Measurements from ENCODE around the gene MAP7D1.

Gene MAP7D1

GRCh38 chr1:36128905-36129206, 27.1 kb upstream of the MAP7D1 start:
- Histone ChIP-seq H3K9ac (ENCODE audit: low read depth, low read length) (no peak overlapping the region), H3K27me3 (ENCODE audit: control insufficient read depth, insufficient read depth, low read length) (peaks cover 24% of the 10 kb centered on the region), H3K36me3 (ENCODE audit: control insufficient read depth, insufficient read depth, low read length) (no peaks in the 10 kb centered on the region), H3K4me1 (ENCODE audit: control insufficient read depth, insufficient read depth, low read length) (no peaks in the 10 kb centered on the region), H3K4me3 (ENCODE audit: low read depth, low read length) (no peak overlapping the region), H3K27ac (ENCODE audit: low read depth, low read length) (no peak overlapping the region), H3K9me3 (ENCODE audit: control insufficient read depth, insufficient read depth, low read length) (no peaks in the 10 kb centered on the region)

DNA sequence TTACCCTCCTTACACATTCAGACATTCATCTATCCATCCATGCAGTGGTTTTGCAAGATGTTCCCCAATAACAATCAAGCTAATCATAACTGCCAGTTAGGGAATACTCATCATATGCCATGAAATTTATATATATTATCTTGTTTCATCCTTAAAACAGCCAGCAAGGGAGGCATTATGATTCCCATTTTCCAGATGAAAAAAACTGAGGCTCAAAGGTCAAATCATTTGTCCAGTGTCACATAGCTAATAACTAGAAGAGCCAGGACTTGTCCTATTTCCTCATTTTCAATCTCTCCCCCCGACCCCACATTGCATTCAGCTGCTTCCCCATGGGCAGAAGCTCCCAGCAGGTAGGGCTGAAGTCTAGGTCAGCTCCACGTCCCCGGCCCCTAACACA, 23.9 kb upstream of the MAP7D1 start:
- no peak overlapping the region for H3K4me3 ChIP-seq (ENCODE audit: low read depth, low read length)
- H3K9me3 ChIP-seq (ENCODE audit: control insufficient read depth, insufficient read depth, low read length) = no peaks in the 10 kb centered on the region
- H3K36me3 ChIP-seq (ENCODE audit: control insufficient read depth, insufficient read depth, low read length) = peaks cover 8% of the 10 kb centered on the region
- no peak overlapping the region for H3K27ac ChIP-seq (ENCODE audit: low read depth, low read length)
- no peaks in the 10 kb centered on the region for H3K4me1 ChIP-seq (ENCODE audit: control insufficient read depth, insufficient read depth, low read length)
- H3K27me3 ChIP-seq (ENCODE audit: control insufficient read depth, insufficient read depth, low read length) = no peaks in the 10 kb centered on the region
- no peak overlapping the region for H3K9ac ChIP-seq (ENCODE audit: low read depth, low read length)

DNA sequence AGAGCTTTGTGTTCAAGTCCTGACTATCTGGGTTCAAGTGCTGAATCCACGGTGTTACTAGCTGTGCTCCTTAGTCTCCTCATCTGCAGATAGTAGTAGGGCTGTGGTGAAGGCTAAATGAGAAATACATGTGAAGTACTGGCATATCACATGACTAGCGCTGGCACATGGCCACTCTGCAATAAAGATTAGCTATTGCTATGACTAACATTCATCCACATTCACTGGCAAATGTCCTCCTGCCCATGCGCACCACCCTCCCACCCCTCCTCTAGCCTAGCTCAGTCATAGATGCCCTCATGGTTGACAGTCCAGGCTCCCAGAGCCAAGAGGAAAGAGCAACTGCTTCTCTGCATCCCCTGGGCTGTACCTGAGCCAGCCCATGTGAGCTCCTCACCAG, 22.5 kb upstream of the MAP7D1 start:
- Histone ChIP-seq H3K9ac (ENCODE audit: low read depth, low read length) (no peak overlapping the region), H3K4me3 (ENCODE audit: low read depth, low read length) (no peak overlapping the region), H3K27ac (ENCODE audit: low read depth, low read length) (no peak overlapping the region), H3K36me3 (ENCODE audit: control insufficient read depth, insufficient read depth, low read length) (peaks cover 22% of the 10 kb centered on the region), H3K4me1 (ENCODE audit: control insufficient read depth, insufficient read depth, low read length) (no peaks in the 10 kb centered on the region), H3K9me3 (ENCODE audit: control insufficient read depth, insufficient read depth, low read length) (no peaks in the 10 kb centered on the region), H3K27me3 (ENCODE audit: control insufficient read depth, insufficient read depth, low read length) (no peaks in the 10 kb centered on the region)

DNA sequence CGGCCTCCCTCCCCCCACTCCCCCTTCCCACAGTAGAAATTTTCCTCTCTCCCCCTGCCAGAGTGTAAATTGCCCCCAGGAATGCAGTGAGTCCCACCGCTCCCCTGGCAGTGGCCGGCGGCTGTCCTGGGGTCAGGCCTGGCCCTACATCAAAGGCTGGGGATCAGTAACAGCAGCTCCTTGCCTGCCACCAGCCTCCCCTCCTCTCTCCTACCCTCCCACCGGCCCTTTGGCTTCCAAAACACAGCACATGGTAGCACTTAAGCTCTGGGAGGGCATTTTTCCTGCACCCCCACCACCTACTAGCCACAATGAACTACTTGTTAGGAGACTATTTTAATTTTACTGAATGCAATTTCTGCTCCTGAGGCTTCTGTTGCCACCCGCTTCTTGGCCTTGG, 21.9 kb upstream of the MAP7D1 start:
- Histone ChIP-seq H3K27me3 (ENCODE audit: control insufficient read depth, insufficient read depth, low read length) (no peaks in the 10 kb centered on the region), H3K27ac (ENCODE audit: low read depth, low read length) (no peak overlapping the region), H3K9ac (ENCODE audit: low read depth, low read length) (no peak overlapping the region)

GRCh38 chr1:36134505-36135329, 21.2 kb upstream of the MAP7D1 start:
- H3K36me3 ChIP-seq (ENCODE audit: control insufficient read depth, insufficient read depth, low read length) = peaks cover 26% of the 10 kb centered on the region
- no peaks in the 10 kb centered on the region for H3K27me3 ChIP-seq (ENCODE audit: control insufficient read depth, insufficient read depth, low read length)
- H3K27ac ChIP-seq (ENCODE audit: low read depth, low read length) = no peak overlapping the region
- no peaks in the 10 kb centered on the region for H3K9me3 ChIP-seq (ENCODE audit: control insufficient read depth, insufficient read depth, low read length)
- no peaks in the 10 kb centered on the region for H3K4me1 ChIP-seq (ENCODE audit: control insufficient read depth, insufficient read depth, low read length)
- no peak overlapping the region for H3K9ac ChIP-seq (ENCODE audit: low read depth, low read length)
- H3K4me3 ChIP-seq (ENCODE audit: low read depth, low read length) = no peak overlapping the region

More for the DNA sequence above, 21.9 kb upstream of the MAP7D1 start:
- Histone ChIP-seq H3K36me3 (ENCODE audit: control insufficient read depth, insufficient read depth, low read length) (peaks cover 23% of the 10 kb centered on the region), H3K9me3 (ENCODE audit: control insufficient read depth, insufficient read depth, low read length) (no peaks in the 10 kb centered on the region), H3K4me1 (ENCODE audit: control insufficient read depth, insufficient read depth, low read length) (no peaks in the 10 kb centered on the region), H3K4me3 (ENCODE audit: low read depth, low read length) (no peak overlapping the region)

DNA sequence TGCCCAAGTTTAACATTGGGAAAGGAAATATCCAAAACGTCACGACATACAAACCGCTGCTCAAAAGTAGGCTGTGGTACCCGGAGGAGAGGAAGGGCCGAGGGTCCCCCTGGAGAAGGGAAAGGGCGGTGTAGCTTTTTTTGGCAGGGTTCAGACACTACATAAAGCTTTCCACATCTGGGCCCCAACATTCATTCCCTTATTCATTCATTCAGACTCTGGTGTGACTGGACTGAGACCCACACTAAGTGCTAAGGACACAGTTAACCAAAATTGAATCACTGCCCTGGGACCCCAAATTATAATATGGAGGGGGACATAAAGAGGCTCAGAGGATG, 20.7 kb upstream of the MAP7D1 start:
- Histone ChIP-seq H3K27ac (ENCODE audit: low read depth, low read length) (no peak overlapping the region), H3K9me3 (ENCODE audit: control insufficient read depth, insufficient read depth, low read length) (no peaks in the 10 kb centered on the region), H3K27me3 (ENCODE audit: control insufficient read depth, insufficient read depth, low read length) (no peaks in the 10 kb centered on the region), H3K36me3 (ENCODE audit: control insufficient read depth, insufficient read depth, low read length) (peaks cover 31% of the 10 kb centered on the region), H3K4me1 (ENCODE audit: control insufficient read depth, insufficient read depth, low read length) (no peaks in the 10 kb centered on the region), H3K4me3 (ENCODE audit: low read depth, low read length) (no peak overlapping the region), H3K9ac (ENCODE audit: low read depth, low read length) (no peak overlapping the region)

DNA sequence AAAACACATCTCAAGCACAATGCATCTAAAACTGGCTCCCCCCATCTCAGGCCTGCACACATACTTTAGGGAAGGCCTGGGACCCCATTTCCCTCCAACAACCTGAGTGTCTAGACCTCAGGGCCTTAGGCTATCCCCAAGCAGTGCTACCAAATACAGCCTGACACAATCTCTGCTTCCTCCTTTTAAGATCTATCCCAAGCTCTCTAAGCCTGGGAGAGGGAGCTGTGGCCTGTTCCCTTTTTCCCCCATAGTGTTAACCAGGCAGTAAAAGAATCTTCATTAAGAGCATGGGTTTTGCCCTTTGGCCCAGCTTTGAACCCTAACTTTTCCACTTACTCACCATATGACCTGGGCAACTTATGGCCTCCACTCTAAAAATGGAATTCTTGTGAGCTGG, 20.2 kb upstream of the MAP7D1 start:
- H3K4me1 ChIP-seq (ENCODE audit: control insufficient read depth, insufficient read depth, low read length) = no peaks in the 10 kb centered on the region

GRCh38 chr1:36136535-36136934, 19.4 kb upstream of the MAP7D1 start:
- Histone ChIP-seq H3K27me3 (ENCODE audit: control insufficient read depth, insufficient read depth, low read length) (no peaks in the 10 kb centered on the region), H3K4me1 (ENCODE audit: control insufficient read depth, insufficient read depth, low read length) (no peaks in the 10 kb centered on the region), H3K9me3 (ENCODE audit: control insufficient read depth, insufficient read depth, low read length) (no peaks in the 10 kb centered on the region), H3K36me3 (ENCODE audit: control insufficient read depth, insufficient read depth, low read length) (peaks cover 32% of the 10 kb centered on the region), H3K27ac (ENCODE audit: low read depth, low read length) (no peak overlapping the region), H3K9ac (ENCODE audit: low read depth, low read length) (no peak overlapping the region), H3K4me3 (ENCODE audit: low read depth, low read length) (no peak overlapping the region)

More for the DNA sequence above, 20.2 kb upstream of the MAP7D1 start:
- Histone ChIP-seq H3K27me3 (ENCODE audit: control insufficient read depth, insufficient read depth, low read length) (no peaks in the 10 kb centered on the region), H3K27ac (ENCODE audit: low read depth, low read length) (no peak overlapping the region), H3K9me3 (ENCODE audit: control insufficient read depth, insufficient read depth, low read length) (no peaks in the 10 kb centered on the region), H3K9ac (ENCODE audit: low read depth, low read length) (no peak overlapping the region), H3K36me3 (ENCODE audit: control insufficient read depth, insufficient read depth, low read length) (peaks cover 32% of the 10 kb centered on the region), H3K4me3 (ENCODE audit: low read depth, low read length) (no peak overlapping the region)

GRCh38 chr1:36137226-36137625, 18.7 kb upstream of the MAP7D1 start:
- H3K9ac ChIP-seq (ENCODE audit: low read depth, low read length) = no peak overlapping the region
- no peak overlapping the region for H3K4me3 ChIP-seq (ENCODE audit: low read depth, low read length)
- H3K4me1 ChIP-seq (ENCODE audit: control insufficient read depth, insufficient read depth, low read length) = no peaks in the 10 kb centered on the region
- peaks cover 32% of the 10 kb centered on the region for H3K36me3 ChIP-seq (ENCODE audit: control insufficient read depth, insufficient read depth, low read length)
- no peak overlapping the region for H3K27ac ChIP-seq (ENCODE audit: low read depth, low read length)
- no peaks in the 10 kb centered on the region for H3K9me3 ChIP-seq (ENCODE audit: control insufficient read depth, insufficient read depth, low read length)
- H3K27me3 ChIP-seq (ENCODE audit: control insufficient read depth, insufficient read depth, low read length) = no peaks in the 10 kb centered on the region

- Histone ChIP-seq H3K4me1 (ENCODE audit: control insufficient read depth, insufficient read depth, low read length) (no peaks in the 10 kb centered on the region), H3K4me3 (ENCODE audit: low read depth, low read length) (no peak overlapping the region), H3K36me3 (ENCODE audit: control insufficient read depth, insufficient read depth, low read length) (peaks cover 32% of the 10 kb centered on the region), H3K27me3 (ENCODE audit: control insufficient read depth, insufficient read depth, low read length) (no peaks in the 10 kb centered on the region), H3K9me3 (ENCODE audit: control insufficient read depth, insufficient read depth, low read length) (no peaks in the 10 kb centered on the region), H3K27ac (ENCODE audit: low read depth, low read length) (no peak overlapping the region), H3K9ac (ENCODE audit: low read depth, low read length) (no peak overlapping the region)
Observed at GRCh38 chr1:36137776-36138175, 18.2 kb upstream of the MAP7D1 start.

- Histone ChIP-seq H3K4me1 (ENCODE audit: control insufficient read depth, insufficient read depth, low read length) (no peaks in the 10 kb centered on the region), H3K36me3 (ENCODE audit: control insufficient read depth, insufficient read depth, low read length) (peaks cover 32% of the 10 kb centered on the region)
Observed at GRCh38 chr1:36139521-36139920, 16.4 kb upstream of the MAP7D1 start.

More at GRCh38 chr1:36139521-36139920, 16.4 kb upstream of the MAP7D1 start:
- Histone ChIP-seq H3K9ac (ENCODE audit: low read depth, low read length) (no peak overlapping the region), H3K27ac (ENCODE audit: low read depth, low read length) (no peak overlapping the region), H3K4me3 (ENCODE audit: low read depth, low read length) (no peak overlapping the region), H3K27me3 (ENCODE audit: control insufficient read depth, insufficient read depth, low read length) (no peaks in the 10 kb centered on the region), H3K9me3 (ENCODE audit: control insufficient read depth, insufficient read depth, low read length) (no peaks in the 10 kb centered on the region)
